Cardiac muscle cell (in vitro differentiated cells and primary cell): ENCODE data around the gene FTL. TPM values are rescaled to one million over a fixed set of nuclear protein-coding genes. Genes with fewer than 3 reads are reported as not detected.

ENCODE experiments used
- DNase-seq, 2 donors: peaks; one replicate each; pipeline versions ENCODE4 v3.0.0 to v3.0.0-alpha.2; 2010 to 2017; ENCODE audit warnings: low read depth in 1 of 2, low spot score in 1 of 2
- H3K27ac ChIP-seq: fragments of 200-600 bp; sonication (generic); 2 replicates; pipeline ENCODE4 v1.5.1; 2016
- H3K27me3 ChIP-seq: fragments of 200-600 bp; sonication (generic); 2 replicates; pipeline ENCODE4 v1.6.0; 2016; ENCODE audit warnings: control low read depth
- H3K36me3 ChIP-seq: fragments of 200-600 bp; sonication (generic); 2 replicates; pipeline ENCODE4 v1.5.1; 2016; ENCODE audit warnings: control low read depth
- H3K4me1 ChIP-seq: fragments of 200-600 bp; sonication (generic); 2 replicates; pipeline ENCODE4 v1.8.1; 2017; ENCODE audit warnings: low read depth, mild to moderate bottlenecking, mixed run types
- H3K4me3 ChIP-seq: fragments of 200-600 bp; sonication (generic); 2 replicates; pipeline ENCODE4 v1.5.1; 2016; ENCODE audit warnings: mild to moderate bottlenecking
- H3K9me3 ChIP-seq: fragments of 200-600 bp; sonication (generic); 2 replicates; pipeline ENCODE4 v1.5.1; 2017; ENCODE audit warnings: low read depth, mild to moderate bottlenecking, control low read depth
- polyA plus RNA-seq: library from polyadenylated mRNA; unstranded; fragments of >200 nt; fragmentation: Nextera tagmentation; extraction: Ambion mirVana; gene quantifications from 2 replicates; pipeline ENCODE4 v1.2.1, GENCODE V29; 2016
- total RNA-seq: library from RNA; depleted of rRNA; stranded (reverse); fragments of >200 nt; gene quantifications from 2 replicates; pipeline ENCODE4 v1.2.3, GENCODE V29; 2016
- TF ChIP-seq, protein P1 (sequence below): IDR thresholded peaks from 2 replicates; pipeline ENCODE4 v1.5.1; 2012; ENCODE audit warnings: low read depth, mild to moderate bottlenecking, low read length

The FTL gene
- total and polyA plus RNA-seq, 2 experiments from 2014 or later = 760 to 1,335 TPM

DNA sequence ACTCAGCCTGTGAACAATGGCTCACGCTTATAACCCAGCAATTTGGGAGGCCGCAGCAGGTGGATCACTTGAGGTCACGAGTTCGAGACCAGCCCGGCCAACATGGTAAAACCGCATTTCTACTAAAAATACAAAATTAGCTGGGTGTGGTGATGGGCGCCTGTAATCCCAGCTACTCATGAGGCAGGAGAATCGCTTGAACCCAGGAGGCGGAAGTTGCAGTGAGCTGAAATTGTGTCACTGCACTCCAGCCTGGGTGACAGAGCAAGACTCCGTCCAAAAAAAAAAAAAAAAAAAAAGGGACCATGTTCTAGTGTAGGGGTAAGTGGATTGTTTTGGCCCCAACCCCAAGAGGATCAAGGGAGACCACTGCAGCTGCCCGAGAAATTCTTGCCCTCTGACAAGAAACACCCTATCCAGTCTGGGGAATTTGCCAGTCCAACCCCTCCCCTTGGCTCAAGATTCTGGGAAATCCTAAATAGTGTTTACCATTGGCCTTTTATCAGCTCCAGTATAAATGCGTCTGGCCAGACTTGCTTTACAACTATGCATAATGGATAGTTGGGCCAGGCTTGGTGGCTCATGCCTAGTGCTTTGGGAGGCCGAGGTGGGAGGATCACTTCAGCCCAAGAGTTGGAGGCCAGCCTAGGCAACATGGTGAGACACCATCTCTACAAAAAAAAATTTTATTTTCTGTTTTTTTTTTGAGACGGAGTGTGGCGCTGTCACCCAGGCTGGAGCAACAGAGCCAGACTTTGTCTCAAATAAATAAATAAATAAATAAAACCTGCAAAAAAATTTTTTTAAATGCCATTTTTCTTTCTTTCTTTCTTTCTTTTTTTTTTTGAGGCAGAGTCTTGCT lies 36.7 kb upstream of the FTL start:
- H3K27me3 ChIP-seq = peaks cover 2% of the 10 kb centered on the region
- TF ChIP-seq, protein P1, sequence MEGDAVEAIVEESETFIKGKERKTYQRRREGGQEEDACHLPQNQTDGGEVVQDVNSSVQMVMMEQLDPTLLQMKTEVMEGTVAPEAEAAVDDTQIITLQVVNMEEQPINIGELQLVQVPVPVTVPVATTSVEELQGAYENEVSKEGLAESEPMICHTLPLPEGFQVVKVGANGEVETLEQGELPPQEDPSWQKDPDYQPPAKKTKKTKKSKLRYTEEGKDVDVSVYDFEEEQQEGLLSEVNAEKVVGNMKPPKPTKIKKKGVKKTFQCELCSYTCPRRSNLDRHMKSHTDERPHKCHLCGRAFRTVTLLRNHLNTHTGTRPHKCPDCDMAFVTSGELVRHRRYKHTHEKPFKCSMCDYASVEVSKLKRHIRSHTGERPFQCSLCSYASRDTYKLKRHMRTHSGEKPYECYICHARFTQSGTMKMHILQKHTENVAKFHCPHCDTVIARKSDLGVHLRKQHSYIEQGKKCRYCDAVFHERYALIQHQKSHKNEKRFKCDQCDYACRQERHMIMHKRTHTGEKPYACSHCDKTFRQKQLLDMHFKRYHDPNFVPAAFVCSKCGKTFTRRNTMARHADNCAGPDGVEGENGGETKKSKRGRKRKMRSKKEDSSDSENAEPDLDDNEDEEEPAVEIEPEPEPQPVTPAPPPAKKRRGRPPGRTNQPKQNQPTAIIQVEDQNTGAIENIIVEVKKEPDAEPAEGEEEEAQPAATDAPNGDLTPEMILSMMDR = no peak
- no peaks in the 10 kb centered on the region for H3K36me3 ChIP-seq
- no peaks in the 10 kb centered on the region for H3K4me1 ChIP-seq
- H3K27ac ChIP-seq = no peak overlapping the region
- no peaks in the 10 kb centered on the region for H3K9me3 ChIP-seq
- H3K4me3 ChIP-seq = no peak overlapping the region
- DNase-seq = peak in 1 of 2 donors; percentile 79

DNA sequence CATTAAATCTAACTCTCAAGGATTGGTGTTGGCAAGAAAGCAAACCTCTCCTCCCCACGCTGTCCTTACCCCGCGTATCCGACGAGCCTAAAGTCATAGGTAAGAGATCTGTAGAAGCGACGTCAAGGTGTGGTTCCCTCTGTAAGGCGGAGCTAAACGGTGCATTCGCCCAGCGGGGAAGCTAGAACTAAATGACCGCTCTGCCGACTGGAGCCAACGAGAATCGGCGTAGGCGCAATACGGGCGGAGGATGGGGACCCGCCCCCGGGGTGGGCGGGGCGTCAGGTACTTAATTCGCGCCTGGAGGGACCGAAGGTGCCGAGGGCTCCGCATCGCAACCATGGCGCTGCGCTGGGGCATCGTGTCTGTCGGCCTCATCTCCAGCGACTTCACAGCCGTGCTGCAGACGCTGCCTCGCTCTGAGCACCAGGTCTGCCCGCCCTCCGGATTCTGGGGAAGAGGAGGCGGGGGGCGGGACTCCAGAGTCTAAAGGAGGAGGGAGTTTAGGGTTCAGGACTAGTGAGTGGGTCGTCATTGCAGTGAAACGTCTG lies 31.7 kb upstream of the FTL start, which contains the start of gene DHDH:
TSS of gene DHDH (plus strand) at position 318 of the 551 bp plus-strand sequence. CDS start at position 341, 23 bp downstream.
- peaks cover 2% of the 10 kb centered on the region for H3K27me3 ChIP-seq
- no peak within 1 kb of the TSS for H3K27ac ChIP-seq

DNA sequence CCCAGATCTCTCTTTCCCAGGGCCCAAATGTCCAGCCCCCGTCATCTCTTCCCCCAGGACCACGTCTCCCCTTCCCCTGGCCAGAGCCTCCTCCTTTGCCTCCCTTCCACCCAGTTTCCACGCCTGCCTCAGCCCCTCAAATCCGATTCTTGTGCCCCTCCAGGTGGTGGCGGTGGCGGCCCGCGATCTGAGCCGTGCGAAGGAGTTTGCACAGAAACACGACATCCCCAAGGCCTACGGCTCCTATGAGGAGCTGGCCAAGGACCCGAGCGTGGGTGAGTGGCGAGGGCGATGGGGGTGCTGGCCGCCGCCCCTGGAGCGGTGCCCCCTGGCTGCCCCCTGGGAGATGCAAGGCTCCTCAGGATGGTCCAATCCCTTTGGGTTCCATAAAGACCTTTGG lies 30.3 kb upstream of the FTL start:
- Histone ChIP-seq H3K36me3 (no peaks in the 10 kb centered on the region), H3K9me3 (no peaks in the 10 kb centered on the region), H3K4me1 (peaks cover 9% of the 10 kb centered on the region), H3K4me3 (no peak overlapping the region), H3K27ac (no peak overlapping the region), H3K27me3 (peaks cover 2% of the 10 kb centered on the region)
- TF ChIP-seq, protein P1 = no peak
- no peak for DNase-seq

More for the DNA sequence above, 31.7 kb upstream of the FTL start, which contains the start of gene DHDH:
- Histone ChIP-seq H3K4me3 (peak within 1 kb of the TSS; percentile 32), H3K9me3 (no peaks in the 10 kb centered on the region), H3K4me1 (peaks cover 9% of the 10 kb centered on the region), H3K36me3 (no peaks in the 10 kb centered on the region)
- peak; percentile 60 to 92 for DNase-seq
- TF ChIP-seq, protein P1 = no peak

DNA sequence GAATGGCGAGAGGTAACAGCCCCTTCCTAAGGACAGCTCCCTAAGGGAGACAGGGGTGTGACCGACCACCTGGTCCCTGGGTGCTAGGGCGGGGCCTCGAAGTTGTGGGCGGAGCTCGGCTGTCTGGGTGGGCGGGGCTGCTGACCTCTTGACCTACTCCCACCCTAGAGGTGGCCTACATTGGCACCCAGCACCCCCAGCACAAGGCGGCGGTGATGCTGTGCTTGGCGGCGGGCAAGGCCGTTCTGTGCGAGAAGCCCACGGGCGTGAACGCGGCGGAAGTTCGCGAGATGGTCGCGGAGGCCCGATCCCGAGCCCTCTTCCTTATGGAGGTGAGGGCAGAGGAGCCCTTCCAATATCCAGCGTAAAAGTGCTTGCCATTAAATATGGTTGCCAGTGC lies 29.2 kb upstream of the FTL start:
- no peaks in the 10 kb centered on the region for H3K36me3 ChIP-seq
- TF ChIP-seq, protein P1 = no peak
- peaks cover 2% of the 10 kb centered on the region for H3K27me3 ChIP-seq
- H3K9me3 ChIP-seq = no peaks in the 10 kb centered on the region
- DNase-seq = no peak
- no peak overlapping the region for H3K27ac ChIP-seq
- peaks cover 9% of the 10 kb centered on the region for H3K4me1 ChIP-seq
- H3K4me3 ChIP-seq = no peak overlapping the region

DNA sequence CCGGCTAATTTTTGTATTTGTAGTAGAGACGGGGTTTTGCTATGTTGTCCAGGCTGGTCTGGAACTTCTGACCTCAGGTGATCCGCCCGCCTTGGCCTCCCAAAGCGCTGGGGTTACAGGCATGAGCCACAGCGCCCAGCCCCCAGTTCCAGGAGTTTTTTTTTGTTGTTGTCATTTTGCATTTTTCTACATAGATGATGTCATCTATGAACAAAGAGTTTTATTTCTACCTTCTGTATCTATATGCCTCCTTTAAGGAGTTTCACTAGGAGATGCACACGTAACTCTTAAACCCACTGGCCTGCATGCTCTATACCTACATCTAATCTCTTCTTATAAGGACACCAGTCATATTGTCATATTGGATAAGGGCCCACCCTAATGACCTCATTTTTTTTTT lies 26.9 kb upstream of the FTL start:
- TF ChIP-seq, protein P1 = no peak
- Histone ChIP-seq H3K9me3 (no peaks in the 10 kb centered on the region), H3K36me3 (no peaks in the 10 kb centered on the region), H3K4me3 (no peak overlapping the region), H3K27me3 (no peaks in the 10 kb centered on the region), H3K27ac (no peak overlapping the region), H3K4me1 (peaks cover 9% of the 10 kb centered on the region)
- DNase-seq = no peak
